IPS DF 19.7 (cell line): ENCODE data around the gene TMEM208.

Experiments
- DNase-seq: peaks from one replicate; pipeline ENCODE4 v3.0.0-alpha.2; 2013; ENCODE audit warnings: low read depth, low spot score

The TMEM208 gene

DNA sequence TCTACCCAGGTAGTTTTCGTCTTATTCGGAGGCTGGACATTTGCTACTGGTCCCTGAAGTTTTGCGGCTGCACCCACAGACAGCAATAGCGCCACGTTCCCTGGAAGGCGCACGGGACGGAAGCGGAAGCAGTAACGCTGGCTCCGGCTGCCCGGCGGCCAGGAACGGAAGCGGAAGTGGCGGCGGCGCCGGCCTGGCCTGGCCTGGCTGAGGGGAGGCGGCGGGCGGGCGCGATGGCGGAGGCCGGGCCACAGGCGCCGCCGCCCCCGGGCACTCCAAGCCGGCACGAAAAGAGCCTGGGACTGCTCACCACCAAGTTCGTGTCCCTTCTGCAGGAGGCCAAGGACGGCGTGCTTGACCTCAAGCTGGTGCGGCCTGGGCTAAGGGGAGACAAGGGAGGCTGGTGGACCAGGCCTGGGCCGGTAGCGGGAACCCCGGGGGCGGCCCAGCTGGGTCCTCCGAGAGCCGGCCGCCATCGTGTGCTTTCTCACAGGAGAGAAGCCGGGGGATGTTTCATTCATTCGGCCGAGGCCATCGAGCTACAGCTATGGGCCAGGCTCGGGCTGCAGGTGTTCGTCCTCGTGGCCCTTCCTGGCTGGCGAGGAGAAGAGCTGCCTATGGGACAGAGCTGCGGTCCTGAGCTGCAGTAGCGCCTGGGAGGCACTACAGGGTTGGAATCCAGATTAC, 34.8 kb upstream of the TMEM208 start, which contains the start of gene E2F4:
E2F4 (plus strand) TSS at position 161 of the 687 bp plus-strand sequence; CDS start at position 234, 73 bp downstream.
- no peak for DNase-seq

GRCh38 chr16:67192781-67193361, 34.1 kb upstream of the TMEM208 start:
- DNase-seq = no peak

DNA sequence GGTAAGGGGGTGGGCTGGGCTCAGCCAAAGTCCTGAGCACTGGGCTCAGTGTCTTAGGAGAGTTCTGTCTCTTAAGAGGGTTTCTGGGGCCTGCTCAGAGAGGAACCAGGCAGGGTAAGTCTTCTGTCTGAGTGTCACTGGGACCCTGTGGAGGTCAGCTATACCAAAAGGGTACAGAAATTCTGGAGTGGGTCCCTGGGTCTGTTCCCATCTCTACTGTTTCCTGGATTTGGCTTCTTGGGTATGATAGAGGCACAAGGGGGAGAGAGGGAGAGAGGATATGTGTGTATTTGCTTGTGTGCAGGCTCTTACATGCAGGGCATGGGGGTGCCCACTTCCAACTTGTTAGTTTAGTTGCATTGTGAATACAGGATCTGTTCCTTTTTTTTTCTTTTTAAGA, 33.4 kb upstream of the TMEM208 start:
- DNase-seq = no peak

DNA sequence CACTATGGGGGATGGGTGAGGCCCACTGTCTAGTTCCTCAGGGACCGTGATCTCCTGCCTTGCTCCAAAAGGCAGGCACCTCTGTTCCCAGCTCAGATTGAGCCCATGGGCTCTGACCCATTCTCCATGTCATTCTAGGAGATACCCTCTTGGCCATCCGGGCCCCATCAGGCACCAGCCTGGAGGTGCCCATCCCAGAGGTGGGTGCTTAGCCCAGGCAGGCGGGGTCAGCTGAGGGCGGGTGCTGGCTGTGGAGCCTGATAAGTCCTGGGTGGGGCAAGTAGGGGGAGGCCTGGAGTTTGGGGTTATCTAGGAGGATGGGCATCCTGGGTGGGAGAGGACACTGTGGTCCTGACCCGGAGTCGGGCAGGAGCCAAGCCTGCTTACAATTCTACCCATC, 32.7 kb upstream of the TMEM208 start:
- DNase-seq = no peak

DNA sequence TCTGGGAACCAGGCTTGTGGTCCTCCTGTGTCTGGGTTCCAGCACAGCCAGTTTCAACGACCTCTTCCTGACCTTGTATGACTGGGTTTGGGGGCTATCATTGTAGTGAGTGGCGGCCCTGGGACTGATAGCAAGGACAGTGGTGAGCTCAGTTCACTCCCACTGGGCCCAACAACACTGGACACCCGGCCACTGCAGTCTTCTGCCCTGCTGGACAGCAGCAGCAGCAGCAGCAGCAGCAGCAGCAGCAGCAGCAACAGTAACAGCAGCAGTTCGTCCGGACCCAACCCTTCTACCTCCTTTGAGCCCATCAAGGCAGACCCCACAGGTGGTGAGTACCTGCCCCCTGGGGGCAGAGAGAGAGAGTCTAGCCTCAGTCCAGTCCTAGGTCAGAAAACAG, 31.3 kb upstream of the TMEM208 start:
- no peak for DNase-seq

GRCh38 chr16:67196881-67197280, 30.0 kb upstream of the TMEM208 start:
- DNase-seq = no peak

GRCh38 chr16:67197704-67198103, 29.2 kb upstream of the TMEM208 start:
- DNase-seq = no peak

GRCh38 chr16:67198238-67198734, 28.6 kb upstream of the TMEM208 start:
- no peak for DNase-seq

DNA sequence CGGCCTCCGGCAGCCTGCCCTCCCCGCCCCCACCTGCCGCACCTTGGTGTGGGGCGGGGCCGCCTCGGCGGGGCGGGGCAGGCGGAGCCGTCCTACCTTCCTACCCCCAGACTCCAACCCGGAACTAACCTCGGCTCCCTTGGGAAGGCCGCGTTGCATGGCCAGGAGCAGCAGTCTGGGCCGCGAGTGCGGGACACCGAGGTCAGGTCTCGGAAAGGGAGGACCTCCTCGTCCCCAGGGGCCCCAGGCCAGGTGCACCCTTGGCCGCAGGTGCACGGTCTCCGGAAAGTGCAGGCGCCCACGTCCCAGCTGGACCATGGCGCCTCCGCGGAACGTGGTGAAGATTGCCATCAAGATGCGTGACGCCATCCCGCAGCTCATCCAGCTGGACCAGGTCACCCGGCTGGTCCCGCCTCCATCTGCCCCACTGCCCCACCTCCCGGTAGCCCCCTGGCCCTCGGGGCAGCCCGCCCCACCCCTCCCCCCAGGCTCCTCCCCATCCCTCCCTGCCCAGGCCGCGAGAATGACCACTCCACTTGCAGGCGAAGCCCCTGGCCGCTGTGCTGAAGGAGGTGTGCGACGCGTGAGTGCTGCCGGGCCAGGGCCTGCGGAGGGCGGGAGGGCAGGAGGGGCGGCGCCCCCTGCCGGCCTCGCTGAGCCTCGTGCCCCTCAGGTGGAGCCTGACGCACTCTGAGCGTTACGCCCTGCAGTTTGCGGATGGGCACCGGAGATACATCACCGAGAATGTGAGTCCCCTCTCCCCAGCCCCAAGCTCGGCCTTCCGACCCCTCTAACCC, 27.7 kb upstream of the TMEM208 start, which contains the start of gene ELMO3:
ELMO3 (plus strand) TSS at position 121 of the 797 bp plus-strand sequence; CDS start at position 317, 196 bp downstream.
- no peak for DNase-seq

DNA sequence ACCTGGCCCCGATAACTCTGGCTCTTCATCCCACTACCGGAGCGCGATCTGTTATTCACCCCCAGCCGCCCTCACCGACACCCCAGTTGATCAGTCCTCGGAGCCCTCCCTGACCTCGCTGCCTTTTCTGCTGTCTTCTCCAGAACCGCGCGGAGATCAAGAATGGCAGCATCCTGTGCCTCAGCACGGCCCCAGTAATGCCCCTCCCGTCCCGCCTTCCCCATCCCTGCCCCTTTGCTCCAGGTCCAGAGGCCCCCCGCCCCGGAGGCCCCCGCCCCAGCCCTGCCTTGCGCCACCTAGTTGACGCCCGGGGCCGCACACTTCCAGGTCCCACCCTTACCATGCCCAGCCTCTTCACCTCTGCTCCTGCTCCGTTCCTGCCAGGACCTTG, 27.1 kb upstream of the TMEM208 start:
- no peak for DNase-seq

DNA sequence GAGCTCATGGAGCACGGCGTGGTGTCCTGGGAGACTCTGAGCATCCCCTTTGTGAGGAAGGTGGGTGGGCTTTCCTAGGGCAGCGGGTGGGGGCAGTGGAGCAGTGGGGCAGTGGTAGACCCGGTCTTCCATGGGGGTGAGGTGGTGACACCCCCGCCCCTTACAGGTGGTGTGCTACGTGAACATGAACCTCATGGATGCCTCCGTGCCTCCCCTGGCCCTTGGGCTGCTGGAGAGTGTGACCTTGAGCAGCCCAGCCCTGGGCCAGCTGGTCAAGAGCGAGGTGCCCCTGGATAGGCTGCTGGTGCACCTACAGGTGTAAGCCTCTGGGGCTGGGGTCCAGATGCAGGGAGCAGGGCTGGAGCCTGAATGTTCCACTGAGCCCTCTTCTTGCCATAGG, 26.4 kb upstream of the TMEM208 start:
- no peak for DNase-seq

GRCh38 chr16:67201411-67202345, 25.3 kb upstream of the TMEM208 start:
- DNase-seq = no peak

GRCh38 chr16:67202426-67202825, 24.5 kb upstream of the TMEM208 start:
- no peak for DNase-seq

DNA sequence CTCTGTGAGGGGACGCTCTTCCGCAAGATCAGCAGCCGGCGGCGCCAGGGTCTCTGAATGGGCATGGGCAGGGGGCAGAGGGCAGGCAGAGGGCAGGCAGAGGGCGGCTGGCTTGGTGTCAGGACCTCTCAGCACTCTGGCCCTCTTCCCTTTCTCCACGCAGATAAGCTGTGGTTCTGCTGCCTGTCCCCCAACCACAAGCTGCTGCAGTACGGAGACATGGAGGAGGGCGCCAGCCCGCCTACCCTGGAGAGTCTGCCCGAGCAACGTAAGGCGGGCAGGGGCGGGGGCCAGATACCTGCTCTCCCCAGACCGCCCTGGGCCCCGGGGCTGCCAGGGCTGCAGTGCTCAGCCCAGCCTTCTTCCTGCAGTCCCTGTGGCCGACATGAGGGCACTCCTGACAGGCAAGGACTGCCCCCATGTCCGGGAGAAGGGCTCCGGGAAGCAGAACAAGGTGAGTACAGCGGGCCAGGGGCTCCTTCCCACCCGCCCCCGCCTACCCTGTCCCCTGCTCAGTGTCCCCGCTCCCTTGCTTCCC, 23.9 kb upstream of the TMEM208 start:
- DNase-seq = no peak

DNA sequence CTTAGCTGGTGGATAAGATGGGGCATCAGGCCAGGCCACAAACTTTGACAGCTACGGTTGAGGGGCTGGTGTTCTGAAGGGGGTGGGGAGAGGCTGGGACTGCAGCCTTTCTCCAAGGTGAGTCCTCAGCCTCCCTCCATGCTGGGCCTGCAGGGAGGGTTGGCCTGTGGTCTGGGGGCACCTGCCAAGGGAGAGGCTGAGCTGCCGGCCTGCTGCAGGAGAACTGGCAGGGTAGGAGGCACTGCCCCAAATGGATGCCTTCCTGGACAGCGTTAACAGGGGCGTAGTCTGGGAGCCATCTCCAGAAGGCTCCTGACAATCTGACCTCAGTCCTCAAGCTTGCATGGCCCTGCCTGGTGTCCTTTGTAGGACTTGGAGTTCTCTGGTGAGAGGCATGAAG, 22.9 kb upstream of the TMEM208 start:
- DNase-seq = no peak

- no peak for DNase-seq
Measured at GRCh38 chr16:67206129-67206837, 20.6 kb upstream of the TMEM208 start.

- no peak for DNase-seq
Measured at GRCh38 chr16:67206838-67207248, 20.1 kb upstream of the TMEM208 start.

DNA sequence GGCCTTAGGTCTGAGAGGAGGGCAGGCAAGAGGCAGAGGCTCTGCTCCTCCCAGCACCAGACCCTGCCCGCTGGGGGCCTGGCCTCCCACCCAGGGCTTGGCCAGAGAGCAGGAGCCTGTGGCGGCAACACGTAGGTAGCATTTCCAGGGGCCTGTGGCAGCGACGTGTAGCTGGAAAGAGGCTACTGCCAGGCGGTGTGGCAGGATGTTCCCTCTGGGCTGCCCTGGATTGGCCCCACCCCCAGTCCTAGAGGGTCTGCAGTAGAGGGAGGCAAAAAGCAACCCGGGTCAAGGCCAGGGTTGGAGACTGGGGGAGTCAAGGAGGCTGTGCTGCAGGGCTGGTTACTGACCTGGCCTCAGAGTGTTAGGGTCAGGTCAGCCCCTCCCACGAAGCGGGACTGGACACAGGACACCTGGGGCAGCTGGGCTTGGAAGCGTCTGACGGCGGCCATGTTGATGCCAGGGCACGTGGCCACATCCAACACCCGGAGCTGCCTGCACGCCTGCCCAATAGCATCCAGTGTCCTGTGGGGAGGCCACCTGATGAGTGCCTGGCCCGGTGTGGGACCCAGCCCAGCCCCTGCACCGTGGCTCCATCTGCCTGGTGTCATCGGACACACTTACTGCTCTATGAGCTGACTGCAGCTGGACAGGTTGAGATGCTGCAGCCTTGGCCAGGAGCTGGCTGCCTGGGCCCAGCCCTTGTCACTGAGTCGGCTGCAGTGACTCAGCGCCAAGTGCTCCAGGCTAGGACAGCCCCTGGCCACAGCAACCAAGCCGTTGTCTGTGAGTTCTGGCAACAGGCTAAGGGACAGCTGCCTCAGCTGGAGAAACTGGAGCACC, 19.5 kb upstream of the TMEM208 start:
- DNase-seq = no peak

DNA sequence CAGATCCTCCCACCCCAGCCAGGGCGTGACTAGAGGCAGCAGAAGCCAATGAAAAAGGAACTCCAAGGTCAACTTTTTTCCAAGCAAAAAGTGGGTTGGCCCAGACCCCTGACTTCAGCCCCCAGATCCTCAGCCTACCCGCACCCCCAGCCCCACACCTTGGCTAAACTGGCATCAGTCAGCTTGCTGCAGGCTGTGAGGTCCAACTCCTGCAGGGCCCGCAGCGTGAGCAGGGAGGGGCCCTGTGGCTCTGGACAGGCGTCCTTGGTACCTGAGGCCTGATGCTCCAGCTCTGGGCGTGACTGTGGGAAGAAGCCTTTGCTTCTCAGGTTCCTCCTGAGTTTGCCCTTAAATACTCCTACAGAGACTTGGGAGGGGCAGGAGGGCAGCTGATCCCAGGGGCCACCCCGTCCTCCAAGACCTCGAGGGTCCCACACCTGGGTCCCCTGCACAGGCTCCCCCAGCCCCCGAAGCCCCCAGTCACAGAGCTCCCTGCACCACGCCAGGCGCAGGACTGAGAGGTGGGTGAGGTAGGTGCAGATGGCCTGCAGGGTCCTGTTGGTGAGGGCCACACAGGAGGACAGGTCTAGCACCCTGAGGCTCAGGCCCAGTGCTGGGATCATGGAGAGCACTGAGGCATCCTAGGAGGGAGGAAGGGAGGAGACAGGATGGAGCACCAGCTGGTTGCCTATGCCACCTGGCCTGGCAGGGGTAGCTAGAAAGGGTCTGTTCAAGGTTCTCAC, 18.6 kb upstream of the TMEM208 start:
- no peak for DNase-seq
